Measurements from ENCODE around the gene CABP7.

The CABP7 gene

GRCh38 chr22:29723766-29724165, 4.0 kb downstream of the CABP7 start:
- DNase-seq, result no peak

- no peak for DNase-seq
Observed at GRCh38 chr22:29724843-29725242, 5.0 kb downstream of the CABP7 start.

- no peak for DNase-seq
Observed at GRCh38 chr22:29726106-29726505, 6.3 kb downstream of the CABP7 start.

GRCh38 chr22:29726512-29727130, 6.8 kb downstream of the CABP7 start:
- no peak for DNase-seq

- no peak for DNase-seq
Observed at GRCh38 chr22:29727131-29727523, 7.3 kb downstream of the CABP7 start.

GRCh38 chr22:29729161-29729560, 9.4 kb downstream of the CABP7 start:
- no peak for DNase-seq

- no peak for DNase-seq
Observed at GRCh38 chr22:29731058-29731850, 11.5 kb downstream of the CABP7 start.

GRCh38 chr22:29732883-29733282, 13.1 kb downstream of the CABP7 start:
- no peak for DNase-seq

GRCh38 chr22:29733362-29734201, 13.8 kb downstream of the CABP7 start:
- peak; percentile 33 for DNase-seq

GRCh38 chr22:29734406-29734805, 14.6 kb downstream of the CABP7 start:
- no peak for DNase-seq

- DNase-seq, result no peak
Observed at GRCh38 chr22:29734838-29735237, 15.0 kb downstream of the CABP7 start.

- DNase-seq, result no peak
Observed at GRCh38 chr22:29735416-29735815, 15.6 kb downstream of the CABP7 start.

- no peak for DNase-seq
Observed at GRCh38 chr22:29737251-29738117, 17.7 kb downstream of the CABP7 start.

- DNase-seq, result no peak
Observed at GRCh38 chr22:29738118-29738815, 18.5 kb downstream of the CABP7 start.

GRCh38 chr22:29739346-29739875, 19.6 kb downstream of the CABP7 start:
- no peak for DNase-seq

GRCh38 chr22:29740216-29740615, 20.4 kb downstream of the CABP7 start:
- DNase-seq, result no peak

GRCh38 chr22:29741926-29742325, 22.1 kb downstream of the CABP7 start:
- DNase-seq, result no peak

- no peak for DNase-seq
Observed at GRCh38 chr22:29742326-29742725, 22.5 kb downstream of the CABP7 start.

- no peak for DNase-seq
Observed at GRCh38 chr22:29744902-29745301, 25.1 kb downstream of the CABP7 start.

GRCh38 chr22:29747832-29748231, 28.0 kb downstream of the CABP7 start:
- DNase-seq, result no peak

- no peak for DNase-seq
Observed at GRCh38 chr22:29748248-29748893, 28.6 kb downstream of the CABP7 start.
